Limb (tissue), 2 donors: ENCODE measurements around the gene SLC22A23.
A peak's percentile ranks its signal among the peaks of the same experiment; 100 is the strongest.
"Not testable (repeated sequence)": the region's sequence is repeated elsewhere in the genome, so short reads cannot be mapped to it uniquely, and the experiment has no call there.

ENCODE experiments used
- DNase-seq, 2 donors: peaks; one replicate each; pipeline ENCODE4 v3.0.0-alpha.2; 2016; ENCODE audit errors: extremely low spot score in 2 of 2

SLC22A23 gene

DNA sequence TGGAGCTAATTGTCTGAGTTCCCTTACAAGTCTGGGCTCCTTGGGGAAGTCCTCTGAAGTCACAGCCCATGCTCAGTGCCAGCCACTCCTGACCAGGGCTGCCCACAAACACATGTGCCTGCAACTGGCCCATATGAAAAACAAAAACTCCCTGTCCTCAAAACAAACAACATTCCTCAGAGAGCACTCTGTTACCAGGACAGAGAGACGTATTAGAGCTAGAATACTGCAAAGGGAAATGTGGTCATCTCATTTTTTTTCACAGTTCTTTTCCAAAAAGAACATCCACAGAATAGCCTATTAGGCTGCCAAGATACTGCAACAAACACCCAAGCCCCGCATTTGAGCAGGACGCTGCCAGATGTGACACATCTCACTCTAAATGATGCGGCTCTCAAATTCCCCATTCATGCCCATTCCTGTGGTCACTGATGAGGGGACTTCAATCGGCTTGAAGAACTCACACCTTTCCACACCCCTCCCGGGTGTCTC is 71.1 kb downstream of the SLC22A23 start:
- DNase-seq: no peak

GRCh38 chr6:3385181-3385580 is 71.7 kb downstream of the SLC22A23 start:
- DNase-seq: not testable (repeated sequence)

DNA sequence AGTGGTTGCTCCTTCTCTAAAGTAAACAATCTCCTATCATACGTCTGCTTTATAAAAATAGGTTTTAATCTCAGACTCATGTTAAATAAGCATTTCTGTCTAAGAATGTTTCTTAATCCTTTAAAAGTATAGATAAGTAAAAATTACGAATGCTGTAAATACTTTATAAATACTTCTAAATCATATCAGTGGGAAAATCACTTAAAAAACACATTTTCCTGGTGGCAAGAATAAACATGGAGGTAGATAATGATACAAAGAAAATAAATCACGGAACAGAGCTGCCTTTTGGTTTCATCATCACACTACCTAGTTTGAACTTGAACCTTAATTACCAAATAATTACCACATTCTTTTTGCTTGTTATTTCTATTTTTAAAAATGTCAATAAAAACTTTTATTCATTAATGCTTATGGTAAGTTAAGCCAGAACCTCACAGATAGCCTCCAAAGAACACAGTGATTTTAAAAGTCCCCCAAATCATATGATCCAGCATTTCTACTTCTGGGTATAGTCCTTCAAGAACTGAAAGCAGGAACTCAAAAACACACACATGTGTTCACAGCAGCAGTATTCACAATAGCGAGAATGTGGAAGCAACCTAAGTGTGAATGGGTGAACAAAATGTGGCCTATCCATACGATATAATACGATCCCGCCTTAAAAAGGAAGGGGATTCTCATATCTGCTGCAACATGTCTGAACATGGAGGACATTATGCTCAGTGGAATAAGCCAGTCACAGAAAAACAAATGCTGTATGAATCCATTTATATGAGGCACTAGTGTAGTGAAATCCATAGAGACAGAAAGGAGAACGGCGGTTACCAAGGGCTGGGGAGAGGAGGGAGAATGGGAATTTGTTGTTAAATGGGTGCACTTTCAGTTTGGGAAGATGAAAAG is 72.4 kb downstream of the SLC22A23 start:
- DNase-seq: no peak

DNA sequence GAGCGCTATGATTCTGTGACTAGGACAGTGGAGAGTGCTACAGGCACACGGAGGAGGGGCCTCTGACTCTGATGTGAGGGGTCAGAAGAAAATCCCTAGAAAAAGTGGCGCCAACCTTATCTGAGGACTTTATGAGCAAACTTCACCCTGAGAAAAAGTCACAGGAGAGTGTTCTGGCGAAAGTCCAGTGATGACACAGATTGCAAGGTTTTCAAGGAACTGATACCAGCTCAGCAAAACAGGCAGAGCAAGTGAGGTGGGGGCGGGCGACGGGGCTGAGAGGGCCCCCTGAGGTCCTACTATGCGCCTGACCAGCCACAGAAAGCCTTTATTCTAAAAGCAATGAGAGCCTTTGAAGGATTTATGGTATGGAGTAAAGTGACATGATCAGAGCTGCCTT is 73.3 kb downstream of the SLC22A23 start:
- DNase-seq: no peak

- no peak for DNase-seq
Measured at GRCh38 chr6:3382326-3383279, 74.2 kb downstream of the SLC22A23 start.

DNA sequence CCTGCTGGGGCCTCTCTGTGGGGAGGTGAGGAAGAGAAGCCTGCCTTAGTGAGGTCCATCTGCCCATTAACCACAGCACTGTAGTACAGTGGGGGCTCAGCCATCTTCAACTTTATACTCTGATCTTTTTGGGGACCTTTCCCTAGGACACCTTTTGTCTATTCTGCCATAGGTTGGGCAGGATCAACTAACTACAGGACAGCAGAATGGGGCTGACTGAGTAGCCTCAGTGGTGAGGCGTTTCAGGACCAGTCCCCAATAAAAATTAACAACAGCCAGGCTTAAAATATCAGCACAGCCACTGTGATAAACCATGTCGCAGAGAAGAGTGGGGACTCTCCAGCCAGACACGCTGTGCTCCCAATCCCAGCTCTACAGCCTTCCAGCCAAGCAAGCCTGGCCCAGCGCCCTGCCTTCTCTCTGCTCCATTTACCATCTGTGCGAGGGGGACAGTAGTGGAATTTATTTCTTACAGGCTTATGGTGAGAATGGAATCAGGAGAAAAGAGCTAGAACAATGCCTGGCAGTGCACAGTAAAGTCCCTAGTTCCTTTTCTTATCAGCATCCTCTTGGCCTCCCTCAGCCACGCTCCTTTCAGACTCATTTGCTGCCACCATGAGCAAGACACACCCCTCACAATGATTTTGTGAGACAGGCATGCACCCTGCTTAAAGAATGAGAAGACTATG is 75.5 kb downstream of the SLC22A23 start:
- peak; percentile 32 to 64 for DNase-seq

DNA sequence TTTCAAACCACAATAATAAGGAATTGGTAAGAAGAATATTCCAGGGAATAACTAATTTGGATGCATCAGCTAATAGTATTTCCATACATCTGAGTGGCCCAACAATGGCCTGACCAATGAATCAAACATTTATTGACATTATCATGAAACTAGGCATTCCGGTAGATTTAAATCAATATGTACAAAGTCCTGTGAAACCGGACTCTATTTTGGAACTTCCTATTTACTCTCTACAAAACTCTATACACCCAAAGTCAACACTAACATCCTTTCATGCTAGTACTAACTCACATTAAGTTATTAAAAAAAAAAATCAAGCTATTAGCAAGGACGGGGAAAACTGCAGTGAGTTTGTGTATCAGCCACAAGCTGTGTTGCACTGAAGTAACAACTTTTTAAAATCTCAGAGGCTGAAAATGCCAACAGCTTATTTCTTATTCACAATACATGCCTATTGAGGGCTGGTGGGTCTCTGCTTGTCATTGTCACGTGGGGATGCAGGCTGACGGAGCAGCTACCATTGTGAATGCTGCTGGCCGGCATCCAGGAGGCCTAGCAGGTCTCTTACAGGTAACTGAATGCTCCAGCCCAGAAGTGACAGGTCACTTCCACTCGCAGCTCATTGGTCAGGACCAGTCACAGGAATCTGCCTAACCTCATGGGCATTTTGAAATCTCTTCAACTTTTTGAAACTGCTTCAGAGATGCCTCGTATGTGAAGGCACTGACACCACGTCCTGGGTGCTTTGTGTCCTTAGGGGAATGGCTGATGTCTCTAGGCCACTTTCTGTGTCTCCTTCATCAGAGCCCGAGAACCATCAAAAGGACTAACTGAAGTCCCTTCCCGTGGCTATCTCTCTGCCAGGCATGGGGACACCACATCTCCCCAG is 76.3 kb downstream of the SLC22A23 start:
- no peak for DNase-seq

DNA sequence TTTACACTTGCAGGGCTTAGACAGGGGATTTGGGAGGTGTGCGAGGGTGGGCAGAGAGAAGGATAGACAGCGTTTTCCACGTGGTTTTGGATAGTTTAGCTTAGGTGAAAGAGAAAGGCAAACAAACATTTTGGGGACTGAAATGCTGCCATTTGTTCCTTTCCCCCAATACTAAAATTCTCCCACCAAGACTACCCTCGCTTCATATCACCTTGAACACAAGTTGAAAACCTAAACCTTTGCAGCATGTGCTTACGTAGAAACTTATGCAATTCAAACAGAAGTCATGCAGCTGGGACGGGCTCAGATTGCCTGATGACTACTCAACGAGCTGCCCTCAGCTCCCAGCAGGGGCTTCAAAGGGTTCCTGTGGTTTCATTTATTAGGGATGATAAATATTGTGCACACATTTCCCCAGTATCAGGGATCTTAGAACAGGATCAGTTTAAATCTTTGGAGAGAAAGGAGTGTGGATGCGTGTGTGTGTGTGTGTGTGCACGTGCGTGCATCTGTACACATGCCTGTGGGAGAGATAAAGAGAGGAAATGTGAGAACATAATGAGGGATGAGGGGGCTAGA is 77.3 kb downstream of the SLC22A23 start:
- no peak for DNase-seq

DNA sequence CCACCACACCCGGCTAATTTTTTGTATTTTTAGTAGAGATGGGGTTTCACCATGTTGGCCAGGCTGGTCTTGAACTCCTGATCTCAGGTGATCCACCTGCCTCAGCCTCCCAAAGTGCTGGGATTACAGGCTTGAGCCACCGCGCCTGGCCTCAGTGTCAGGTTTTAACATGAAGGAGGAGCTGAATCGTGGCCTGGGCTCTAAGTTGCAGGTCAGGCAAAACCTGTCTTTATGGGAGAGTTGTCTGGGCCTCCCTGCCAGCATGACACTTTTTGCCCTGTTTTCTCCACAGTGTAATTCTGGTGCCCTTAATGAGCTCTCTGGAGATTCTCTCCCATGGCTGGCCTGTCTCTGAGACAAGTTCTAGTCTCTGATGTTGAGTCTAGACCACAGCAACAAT is 78.0 kb downstream of the SLC22A23 start:
- DNase-seq: not testable (repeated sequence)

GRCh38 chr6:3378398-3378782 is 78.5 kb downstream of the SLC22A23 start:
- DNase-seq: not testable (repeated sequence)

DNA sequence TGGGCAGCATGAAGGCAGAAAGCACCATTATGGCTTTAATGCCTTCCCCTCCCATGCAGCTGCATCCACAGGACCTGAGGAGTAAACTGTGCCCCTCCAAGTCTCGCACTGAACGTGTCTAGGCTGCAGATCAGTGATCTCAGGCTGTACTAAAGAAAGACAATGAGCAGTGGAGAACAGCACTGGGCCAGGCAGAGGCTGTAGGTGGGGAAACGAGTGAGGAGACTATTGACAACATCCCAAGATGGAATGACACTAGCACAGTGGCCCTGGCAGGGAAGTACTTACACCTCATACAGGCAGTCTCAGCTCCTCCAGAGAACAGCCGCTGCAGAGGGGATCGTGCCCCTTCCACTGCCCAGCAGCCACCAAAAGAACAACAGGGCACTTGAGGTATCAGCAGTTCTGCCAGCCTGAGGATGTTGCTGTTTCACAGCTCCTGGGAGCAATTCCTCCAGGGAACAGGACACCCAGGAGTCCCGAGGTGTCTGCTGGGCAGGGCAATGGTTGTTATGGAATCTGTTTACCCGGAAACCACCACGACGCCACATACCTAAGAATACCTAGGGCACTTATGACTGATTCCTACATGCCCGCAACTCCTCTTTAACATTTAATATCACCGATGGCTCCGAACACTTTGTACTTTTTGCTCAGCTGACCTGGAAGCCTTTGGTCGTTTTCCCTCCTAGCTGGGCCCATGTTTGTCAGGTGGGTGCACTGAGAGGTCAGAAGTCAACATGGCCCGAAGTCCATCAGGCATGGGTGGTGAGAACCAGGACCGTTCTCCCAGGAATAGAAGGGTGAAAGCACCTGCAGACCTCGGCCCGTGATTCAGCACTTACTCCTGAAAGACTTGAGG is 79.1 kb downstream of the SLC22A23 start:
- DNase-seq: no peak

- no peak for DNase-seq
Measured at GRCh38 chr6:3376893-3377535, 79.8 kb downstream of the SLC22A23 start.

GRCh38 chr6:3376064-3376463 is 80.8 kb downstream of the SLC22A23 start:
- DNase-seq: no peak

DNA sequence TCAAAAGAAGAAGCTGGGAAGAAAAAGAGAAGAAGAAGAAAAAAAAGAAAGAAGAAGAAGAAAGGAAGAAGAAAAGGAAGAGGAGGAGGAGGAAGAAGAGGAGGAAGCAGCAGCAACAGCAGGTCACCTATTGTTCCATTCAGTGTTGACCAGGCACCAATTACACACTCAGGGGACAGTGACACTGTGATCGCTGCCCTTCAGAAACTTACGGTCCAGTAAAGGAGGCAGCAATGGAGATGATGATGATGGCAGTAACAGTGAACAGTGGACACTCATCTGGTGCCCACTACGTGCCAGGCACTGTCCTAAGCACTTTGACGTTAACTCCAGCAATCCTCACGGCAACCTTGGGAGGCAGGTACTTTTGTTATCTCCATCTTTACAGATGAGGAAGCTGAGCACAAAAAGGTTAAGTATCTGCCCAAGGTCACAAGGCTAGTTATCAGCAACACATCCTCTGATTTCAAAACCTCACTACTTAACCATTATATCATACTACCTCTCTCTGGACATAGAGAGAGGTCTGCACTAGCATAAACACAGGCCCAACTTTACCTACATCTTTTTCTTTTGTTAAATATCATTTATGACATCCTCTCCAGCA is 83.2 kb downstream of the SLC22A23 start:
- no peak for DNase-seq

- no peak for DNase-seq
Measured at GRCh38 chr6:3372912-3373554, 83.8 kb downstream of the SLC22A23 start.

- no peak for DNase-seq
Measured at GRCh38 chr6:3372184-3372846, 84.5 kb downstream of the SLC22A23 start.
